SK-N-MC (cell line): ENCODE data around the gene SSR1.

Source experiments
- EZH2 ChIP-seq: fragments of 200-600 bp; sonication (generic); IDR thresholded peaks from one replicate; pipeline ENCODE4 v1.6.1; 2017; ENCODE audit warnings: antibody characterized with exemption
- FOXP2 ChIP-seq: optimal IDR thresholded peaks from 2 replicates; pipeline ENCODE3; 2011; ENCODE audit warnings: mild to moderate bottlenecking, moderate library complexity; ENCODE audit not compliant: insufficient read depth; ENCODE audit errors: extremely low read length, control extremely low read depth
- POLR2AphosphoS5 ChIP-seq: IDR thresholded peaks from 2 replicates; pipeline ENCODE4 v1.6.1; 2012; ENCODE audit warnings: mild to moderate bottlenecking, low read depth, low read length, borderline replicate concordance

DNA sequence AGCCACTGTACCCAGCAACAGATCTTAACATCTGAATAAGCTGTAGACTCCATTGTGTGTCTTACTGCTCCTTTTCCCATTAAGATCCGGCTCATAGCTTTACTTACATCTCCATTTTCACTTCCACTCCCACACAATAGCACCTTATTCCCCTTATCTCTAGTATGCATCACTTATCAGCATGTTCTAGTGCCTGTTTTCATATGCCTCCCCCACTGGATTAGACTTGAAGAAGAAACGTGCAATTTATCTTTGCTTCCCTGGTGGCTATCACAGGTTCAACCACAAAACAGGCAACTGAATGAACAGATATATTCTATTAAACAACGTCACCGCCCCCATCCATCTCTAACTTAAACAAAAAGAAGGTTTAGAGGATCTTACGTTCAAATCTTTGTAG is 12.1 kb downstream of the SSR1 start:
- TF ChIP-seq FOXP2: no peak
- no peak for TF ChIP-seq POLR2AphosphoS5
- TF ChIP-seq EZH2: no peak
